ENCODE data around the gene GTF2E1.

- TF ChIP-seq, protein P1, sequence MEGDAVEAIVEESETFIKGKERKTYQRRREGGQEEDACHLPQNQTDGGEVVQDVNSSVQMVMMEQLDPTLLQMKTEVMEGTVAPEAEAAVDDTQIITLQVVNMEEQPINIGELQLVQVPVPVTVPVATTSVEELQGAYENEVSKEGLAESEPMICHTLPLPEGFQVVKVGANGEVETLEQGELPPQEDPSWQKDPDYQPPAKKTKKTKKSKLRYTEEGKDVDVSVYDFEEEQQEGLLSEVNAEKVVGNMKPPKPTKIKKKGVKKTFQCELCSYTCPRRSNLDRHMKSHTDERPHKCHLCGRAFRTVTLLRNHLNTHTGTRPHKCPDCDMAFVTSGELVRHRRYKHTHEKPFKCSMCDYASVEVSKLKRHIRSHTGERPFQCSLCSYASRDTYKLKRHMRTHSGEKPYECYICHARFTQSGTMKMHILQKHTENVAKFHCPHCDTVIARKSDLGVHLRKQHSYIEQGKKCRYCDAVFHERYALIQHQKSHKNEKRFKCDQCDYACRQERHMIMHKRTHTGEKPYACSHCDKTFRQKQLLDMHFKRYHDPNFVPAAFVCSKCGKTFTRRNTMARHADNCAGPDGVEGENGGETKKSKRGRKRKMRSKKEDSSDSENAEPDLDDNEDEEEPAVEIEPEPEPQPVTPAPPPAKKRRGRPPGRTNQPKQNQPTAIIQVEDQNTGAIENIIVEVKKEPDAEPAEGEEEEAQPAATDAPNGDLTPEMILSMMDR (IDR thresholded peaks at IDR 0.05 in 8 of 11, conservative IDR thresholded peaks at IDR 0.05 in 3 of 11), result no peak
- TF ChIP-seq POLR2A (IDR thresholded peaks at IDR 0.05), result no peak
Measured at GRCh38 chr3:120769436-120769835, 26.9 kb downstream of the GTF2E1 start.

Data from spleen (tissue), 7 donors.